ENCODE results near the gene VPS4B.

GRCh38 chr18:63443829-63444228 lies 21.6 kb upstream of the VPS4B start:
- TF ChIP-seq CTCF (IDR thresholded peaks at IDR 0.05) (no peak), POLR2A (IDR thresholded peaks at IDR 0.05) (no peak)
